Activated CD8-positive, alpha-beta memory T cell treated with anti-CD3 and anti-CD28 coated beads for 1 hour (primary cell): ENCODE measurements around the gene DHPS.

Experiments used
- DNase-seq, 2 donors: peaks; one replicate each; pipeline ENCODE4 v3.0.0-alpha.2; 2020; ENCODE audit warnings: low read depth in 1 of 2; ENCODE audit errors: extremely low read depth in 1 of 2

Gene DHPS

DNA sequence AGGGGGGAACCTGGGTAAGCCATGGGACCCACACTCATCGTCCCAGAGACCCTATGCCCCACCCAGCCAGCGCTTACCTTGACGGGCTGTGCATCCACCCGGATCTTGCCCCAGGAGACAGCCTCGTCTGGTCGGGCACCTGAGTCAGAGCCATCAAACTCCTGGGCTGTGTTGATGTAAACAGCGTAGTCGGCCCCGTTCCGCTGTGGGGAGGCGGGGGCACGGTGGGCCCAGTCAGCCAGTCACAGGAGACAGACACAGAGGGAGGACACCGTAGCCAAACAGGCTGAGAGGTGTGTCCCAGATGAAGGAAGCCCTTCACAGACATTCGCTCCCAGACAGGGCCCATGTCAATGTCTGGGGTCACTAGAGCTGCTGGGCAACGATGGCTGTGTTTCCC is 5.7 kb downstream of the DHPS start:
- DNase-seq = no peak

DNA sequence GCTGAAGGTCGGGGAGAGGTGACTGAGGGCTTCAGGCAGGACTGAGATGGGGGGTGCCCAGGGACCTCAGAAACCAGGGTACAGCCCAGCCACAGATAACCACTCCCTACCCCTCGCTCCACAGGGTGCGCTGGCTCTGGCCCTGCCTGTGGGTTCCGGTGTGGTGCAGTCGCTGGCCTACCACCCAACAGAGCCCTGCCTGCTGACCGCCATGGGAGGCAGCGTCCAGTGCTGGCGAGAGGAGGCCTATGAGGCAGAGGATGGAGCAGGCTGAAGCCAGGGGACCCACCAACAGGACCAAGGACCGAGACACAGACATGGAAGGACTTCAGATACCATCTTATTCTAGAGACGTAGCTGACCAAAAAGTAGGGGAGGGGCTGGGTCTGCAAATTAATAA is 6.3 kb downstream of the DHPS start:
- no peak for DNase-seq

DNA sequence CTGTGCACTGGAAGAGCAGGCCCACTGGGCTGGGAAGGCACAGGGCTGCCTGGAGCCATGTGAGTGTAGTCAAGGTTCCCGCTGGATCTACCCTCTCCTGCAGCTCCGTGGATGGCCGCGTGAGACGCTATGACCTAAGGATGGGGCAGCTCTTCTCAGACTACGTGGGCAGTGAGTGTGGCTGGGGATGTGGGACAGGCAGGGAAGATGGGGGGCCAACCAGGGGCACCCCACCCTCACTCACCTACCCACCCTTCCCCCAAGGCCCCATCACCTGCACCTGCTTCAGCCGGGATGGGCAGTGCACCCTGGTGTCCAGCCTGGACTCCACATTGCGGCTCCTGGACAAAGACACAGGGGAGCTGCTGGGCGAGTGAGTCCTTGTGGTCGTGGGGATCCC is 8.9 kb downstream of the DHPS start:
- DNase-seq = no peak

DNA sequence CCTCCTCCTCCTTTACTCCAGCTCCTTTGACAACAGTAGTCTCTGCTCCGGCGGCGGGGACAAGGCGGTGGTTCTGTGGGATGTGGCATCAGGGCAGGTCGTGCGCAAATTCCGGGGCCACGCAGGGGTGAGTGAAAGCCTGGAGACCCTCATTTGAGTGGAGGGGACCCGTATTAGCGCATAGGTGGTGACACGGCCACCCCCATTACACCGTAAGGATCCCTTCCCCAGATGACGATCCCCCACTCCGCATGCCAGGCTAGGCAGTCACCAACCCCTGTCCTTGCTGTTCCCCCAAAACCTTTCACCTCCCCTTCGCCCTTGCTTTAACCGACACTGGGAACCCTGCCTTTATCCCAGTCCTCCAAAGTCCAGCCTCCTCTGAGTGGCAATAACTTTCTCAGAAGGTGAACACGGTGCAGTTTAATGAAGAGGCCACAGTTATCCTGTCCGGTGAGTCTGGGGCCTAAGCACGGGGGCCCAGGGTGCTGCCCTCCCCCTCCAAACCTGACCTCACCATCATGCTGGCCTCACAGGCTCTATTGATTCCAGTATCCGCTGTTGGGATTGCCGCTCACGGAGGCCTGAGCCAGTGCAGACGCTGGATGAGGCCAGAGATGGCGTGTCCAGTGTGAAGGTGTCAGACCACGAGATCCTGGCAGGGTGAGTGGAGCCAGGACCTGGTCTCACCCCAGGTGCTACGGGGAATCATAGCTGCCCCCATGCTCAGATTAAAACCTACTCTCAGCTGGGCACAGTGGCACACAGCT is 11.3 kb downstream of the DHPS start:
- no peak for DNase-seq

DNA sequence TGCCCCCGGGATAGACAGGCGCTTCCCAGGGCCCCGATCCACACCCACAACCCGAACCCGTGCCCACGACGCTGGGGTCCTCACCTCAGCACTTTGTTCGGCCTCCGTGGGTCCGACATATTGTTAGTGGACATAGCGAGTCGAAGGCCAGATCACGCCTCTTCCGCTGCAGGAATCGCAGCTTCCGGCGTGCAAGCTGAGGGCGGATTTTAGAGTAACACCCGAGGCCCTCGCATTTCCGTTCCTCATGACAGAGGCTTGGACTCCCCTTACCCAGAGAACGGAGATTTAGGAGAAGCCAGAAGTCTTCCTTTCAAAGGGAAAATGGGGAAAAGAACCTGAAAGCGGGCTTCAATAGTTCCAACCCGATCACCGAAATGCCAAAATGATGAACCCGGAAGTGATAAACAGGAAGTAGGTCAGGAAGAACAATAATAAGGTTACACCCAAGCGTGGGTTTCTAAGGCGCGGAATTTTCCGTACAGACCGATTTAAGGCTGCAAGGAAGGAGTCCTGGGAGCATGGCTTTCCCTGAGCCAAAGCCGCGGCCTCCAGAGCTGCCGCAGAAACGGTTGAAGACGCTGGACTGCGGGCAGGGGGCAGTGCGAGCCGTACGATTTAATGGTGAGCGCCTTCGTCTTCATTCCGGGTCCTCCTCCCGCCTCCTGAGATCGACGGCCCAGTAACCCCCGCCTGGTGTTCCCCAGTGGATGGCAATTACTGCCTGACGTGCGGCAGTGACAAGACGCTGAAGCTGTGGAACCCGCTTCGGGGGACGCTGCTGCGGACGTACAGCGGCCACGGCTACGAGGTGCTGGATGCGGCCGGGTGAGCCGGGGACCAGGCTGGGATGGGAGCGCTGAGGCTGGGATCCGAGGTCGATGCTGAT is 12.2 kb downstream of the DHPS start:
- peak; percentile 44 to 60 for DNase-seq

DNA sequence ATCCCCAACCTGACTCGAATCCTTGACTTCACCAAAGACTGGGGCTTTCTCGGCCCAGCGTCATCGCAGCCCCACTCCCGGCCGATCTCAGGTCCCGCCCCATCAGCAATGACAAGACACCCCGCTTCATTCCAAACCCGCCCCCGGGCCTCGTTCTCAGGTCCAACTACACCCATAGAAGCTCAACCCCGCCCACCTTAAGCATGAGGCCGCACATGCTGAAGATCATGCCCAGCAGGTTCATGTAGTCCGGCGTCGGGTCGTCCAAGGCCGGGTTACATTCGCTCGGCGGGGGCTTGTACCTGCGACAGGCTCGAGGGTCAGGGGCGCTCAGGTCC is 12.8 kb downstream of the DHPS start:
- peak; percentile 40 to 44 for DNase-seq

DNA sequence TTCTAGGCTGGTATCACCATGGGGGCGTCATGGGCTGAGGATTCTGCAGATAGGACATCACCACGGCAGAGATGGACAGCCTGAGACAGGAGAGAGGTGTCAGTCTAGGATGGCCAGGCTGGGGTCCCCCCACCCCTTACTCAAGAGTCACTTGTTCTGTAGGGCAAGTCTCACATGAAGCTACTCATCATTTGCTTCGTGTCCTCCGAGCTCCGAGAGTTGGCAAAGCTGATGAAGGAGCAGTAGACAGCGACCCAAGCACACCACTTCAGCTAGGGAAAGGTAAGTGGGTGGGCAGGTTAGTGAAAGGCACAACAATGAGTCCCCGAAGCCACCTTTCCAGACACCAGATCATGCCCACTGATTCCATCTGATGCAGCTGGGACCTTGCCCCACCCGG is 13.3 kb downstream of the DHPS start:
- DNase-seq = no peak

DNA sequence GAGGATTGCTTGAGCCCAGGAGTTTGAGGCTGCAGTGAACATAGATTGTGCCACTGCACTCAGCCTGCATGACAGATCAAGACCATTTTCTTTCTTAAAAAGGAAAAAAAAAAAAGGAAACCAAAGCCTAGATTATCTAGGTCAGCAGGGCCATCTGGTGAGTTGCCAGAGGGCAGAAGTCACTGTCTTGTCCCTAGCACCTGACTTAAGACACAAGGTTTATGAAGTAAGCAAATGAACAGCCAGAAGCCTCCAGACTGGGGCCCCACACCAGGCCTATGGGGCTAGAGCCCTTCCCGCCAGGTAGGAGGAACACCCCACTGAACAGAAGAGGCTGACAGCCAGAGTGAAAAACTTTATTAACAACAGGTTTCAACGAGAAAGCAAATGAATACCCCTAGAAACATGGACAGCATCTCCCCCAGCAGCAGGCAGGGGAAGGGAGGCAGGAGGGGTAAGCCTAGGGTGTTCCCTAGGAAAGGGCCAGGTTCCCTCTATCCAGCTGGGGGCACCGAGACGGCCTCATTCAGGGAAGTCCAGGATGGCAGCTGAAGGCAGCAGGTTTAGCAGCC is 13.9 kb downstream of the DHPS start:
- no peak for DNase-seq

DNA sequence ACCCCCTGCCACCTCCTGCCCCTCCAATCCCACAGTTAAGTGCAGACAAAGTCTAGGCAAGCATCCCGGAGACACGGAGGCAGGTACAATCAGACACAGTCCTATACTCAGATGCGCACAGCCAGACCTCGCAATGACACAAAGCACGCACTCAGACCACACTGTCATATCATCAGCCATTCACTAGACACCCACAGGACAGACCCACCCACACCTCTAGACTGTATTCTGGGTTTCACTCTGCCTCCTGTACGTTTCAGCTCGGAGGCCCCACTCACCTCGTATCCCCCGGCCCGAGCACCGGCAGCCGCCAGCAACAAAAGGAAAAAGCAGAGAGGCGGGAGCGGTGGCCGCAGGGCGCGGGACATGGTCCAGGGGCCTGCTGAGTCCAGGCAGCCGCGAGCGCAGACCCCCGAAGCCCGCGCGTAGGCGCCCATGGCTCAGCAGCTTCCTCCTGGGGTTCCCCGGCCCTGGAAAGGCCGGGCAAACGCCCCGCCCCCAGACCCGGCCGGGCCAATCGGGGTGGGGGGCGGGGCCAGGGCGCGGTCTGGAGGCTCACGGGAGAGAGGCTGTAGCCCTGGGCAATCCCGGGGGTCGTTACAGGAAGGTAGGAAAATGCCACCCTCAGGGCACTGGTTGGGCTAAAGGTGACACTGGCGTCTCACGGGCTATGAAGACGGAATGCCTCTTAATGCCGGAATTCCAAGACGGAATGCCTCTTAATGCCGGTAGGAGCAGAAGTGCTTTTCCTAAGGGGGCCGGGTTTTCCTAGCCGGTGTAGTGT is 15.2 kb downstream of the DHPS start, which contains the start of the genes MAN2B1 and WDR83:
Gene MAN2B1 (minus strand): TSS at position 478 of the 784 bp plus-strand sequence. CDS start 41 bp downstream, at position 437.
Gene WDR83 (plus strand): TSS at position 543 of the 784 bp plus-strand sequence. CDS start 2,984 bp downstream, outside the sequence.
- DNase-seq = peak in 1 of 2 donors; percentile 69

DNA sequence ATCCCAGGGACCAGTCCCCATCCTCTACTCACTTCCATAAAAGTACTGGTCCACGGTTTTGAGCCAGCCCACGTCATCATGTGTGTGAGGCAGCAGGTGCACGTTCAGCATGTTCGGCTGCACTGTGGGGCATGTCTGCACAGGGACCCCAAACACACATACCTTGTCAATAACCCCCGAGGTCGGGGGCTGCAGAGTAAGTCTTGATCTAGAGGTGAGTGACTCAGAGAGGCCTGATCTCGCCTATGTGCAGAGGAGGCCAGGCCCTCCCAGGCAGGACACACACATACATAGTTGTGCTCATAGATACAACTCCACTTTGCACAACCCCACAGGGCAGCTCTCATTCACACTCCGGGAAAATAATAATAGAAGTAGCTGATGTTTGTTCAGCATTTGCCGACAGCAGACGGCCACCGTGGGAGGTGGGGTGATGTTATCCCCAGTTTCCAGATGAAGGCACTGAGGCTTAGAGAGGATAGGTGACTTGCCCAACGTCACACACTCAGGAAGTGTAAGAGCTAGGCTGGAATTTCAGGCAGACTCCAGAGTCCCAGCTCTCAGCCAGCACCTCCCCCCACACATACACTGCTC is 15.9 kb downstream of the DHPS start:
- DNase-seq = no peak

DNA sequence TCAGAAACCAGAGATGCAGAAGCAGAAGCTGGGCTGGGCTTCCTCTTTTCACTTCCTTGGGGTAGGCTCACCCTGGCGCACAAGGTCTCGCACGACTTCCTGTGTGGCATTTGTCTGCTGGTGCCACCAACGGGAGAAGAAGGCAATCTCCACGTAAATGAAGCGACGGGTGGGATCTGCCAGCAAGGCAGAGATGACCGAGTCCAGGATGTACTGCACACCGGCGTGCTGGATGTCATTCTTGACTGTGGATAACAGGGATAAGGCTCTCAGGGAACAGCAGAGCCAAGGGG is 16.5 kb downstream of the DHPS start:
- DNase-seq = no peak

DNA sequence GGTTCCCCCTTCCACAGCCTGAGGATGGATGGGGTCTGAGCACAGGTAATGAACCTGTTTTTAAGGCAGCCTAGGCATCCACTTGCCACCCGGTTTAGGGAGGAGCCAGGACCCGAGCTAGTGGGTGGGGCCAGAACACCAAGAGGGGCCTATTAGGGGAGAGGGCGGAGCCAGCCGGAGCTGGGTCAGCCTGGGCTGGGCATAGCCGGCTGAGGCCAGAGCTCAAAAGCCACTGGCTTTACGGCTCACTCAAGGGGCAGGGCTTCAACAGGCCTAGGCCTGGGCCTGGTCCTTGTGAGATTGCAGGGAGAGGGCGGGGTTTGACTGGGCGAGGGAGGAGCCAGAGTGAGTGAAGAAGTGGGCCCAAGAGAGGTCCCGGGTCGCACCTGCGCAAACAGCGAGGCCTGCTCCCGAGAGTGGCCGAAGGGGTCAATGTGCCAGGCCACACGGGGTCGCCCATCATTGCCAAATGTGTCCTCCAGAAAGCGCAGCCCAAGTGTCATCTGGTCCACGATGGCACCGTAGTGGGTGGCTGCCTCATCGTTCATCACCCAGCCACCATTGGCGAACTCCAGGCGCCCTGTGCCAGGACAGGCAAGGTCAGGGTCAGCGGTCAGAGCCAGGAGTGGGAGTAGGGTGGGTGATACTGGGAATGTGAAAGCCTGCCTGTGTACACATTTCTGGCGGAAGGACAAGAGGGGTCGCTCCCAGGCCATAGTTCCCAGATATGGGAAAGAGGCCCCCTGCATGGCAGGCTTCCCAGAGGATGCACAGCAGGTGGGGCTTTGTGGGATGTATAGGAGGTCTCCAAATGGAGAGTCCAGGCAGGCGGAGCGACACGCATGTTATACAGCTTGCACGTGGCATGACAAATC is 17.0 kb downstream of the DHPS start:
- no peak for DNase-seq

DNA sequence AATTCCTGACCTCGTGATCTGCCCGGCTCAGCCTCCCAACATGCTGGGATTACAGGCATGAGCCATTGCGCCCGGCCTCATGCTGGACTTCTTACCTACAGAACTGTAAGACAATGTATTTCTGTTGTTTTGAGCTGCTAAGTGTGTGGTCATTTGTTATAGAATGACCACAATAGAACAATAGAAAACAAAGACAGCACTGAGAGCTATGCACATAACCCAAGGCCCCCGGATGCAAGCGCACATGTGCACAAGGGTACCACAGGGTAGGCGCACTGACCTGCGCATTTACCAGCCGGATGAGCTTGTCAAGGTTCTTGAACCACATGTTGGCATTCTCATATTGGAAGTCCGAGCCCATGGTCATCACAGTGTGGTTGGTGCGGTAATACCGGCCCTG is 20.7 kb downstream of the DHPS start:
- no peak for DNase-seq

DNA sequence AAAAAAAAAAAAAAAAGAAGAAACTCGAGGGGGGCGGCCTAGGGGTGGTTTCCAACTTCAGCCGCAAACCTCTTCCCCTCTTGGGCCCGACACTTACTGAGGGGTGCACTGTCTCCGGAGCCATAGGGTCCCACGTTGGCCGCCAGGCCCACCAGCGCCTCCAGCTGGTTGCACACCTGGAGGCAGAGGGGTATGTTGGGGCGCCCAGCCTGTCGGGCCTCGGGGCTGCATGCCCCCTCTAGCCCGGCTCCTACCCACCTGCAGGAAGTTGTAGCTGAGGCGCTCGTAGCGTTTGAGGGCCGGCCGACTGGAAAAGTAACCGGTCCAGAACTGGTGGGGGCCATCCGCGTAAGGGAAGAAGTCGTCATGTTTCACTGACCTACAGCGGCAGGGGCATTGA is 23.7 kb downstream of the DHPS start:
- DNase-seq = no peak

DNA sequence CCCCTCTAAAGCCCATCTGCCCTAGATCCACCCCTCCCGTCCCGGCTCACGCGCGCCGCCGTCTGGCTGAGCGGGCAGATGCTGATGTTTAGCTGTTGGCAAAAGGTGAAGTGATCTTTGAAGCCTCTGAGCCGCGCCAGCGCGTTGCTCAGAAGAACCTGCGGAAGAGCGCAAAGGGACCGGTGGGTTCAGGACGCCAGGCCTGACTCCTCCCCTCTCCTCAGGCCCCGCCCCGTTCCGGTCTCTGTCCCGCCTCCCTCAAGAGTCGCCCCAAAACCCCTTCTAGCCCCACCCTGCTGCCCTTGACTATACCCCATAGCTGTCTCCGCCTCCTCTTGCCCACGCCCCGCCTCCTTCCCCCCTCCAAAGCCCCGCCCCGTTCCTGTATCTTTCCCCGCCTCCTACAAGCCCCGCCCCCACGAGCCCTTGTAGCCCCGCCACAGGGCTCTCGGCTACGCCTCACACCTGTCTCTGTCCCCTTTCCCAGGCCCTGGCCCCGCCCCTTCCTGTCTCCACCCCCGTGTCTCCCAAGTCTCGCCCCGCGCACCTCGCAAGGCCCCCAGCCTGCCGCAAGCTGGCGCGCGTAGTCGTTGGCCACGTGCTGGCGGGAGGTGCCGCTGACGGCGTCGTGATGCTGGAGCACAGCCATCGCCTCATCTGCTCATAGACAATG is 24.6 kb downstream of the DHPS start:
- DNase-seq = no peak

DNA sequence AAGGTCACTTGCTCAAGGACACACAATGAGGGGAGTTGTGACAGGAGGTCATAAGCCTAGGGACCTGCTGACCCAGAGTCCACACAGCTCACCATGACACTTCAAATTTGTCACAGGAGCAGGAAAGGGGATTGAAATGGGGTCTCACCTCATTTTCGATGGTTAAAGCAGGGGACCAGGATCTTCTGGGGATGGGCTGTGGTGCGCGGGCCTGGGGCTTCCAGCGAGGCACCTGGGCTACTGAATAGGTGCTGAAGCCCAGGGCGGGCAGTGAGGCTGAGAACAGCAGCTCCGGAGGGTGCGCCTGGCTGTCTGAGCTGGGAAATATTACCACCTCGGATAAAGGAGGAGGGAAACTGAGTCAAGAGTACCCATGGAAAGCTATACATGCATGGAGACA is 26.1 kb downstream of the DHPS start:
- DNase-seq = no peak

DNA sequence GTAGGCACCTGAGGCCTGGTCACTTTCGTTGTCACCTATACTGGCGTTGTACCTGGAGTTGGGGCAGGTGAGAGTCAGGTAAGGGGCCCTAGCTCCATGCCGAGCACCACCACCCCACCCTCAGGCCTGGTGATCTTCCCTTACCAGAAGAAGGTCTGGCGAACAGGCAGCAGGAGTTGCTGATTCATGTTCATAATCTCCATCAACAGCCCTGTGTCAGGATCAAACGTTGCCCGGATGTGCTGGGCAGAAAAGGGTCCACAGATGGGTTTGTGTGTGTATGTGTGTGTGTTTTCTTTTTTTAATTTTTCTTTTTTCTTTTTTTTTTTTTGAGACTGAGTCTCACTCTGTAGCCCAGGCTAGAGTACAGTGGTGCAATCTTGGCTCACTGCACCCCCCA is 29.5 kb downstream of the DHPS start:
- DNase-seq = no peak

DNA sequence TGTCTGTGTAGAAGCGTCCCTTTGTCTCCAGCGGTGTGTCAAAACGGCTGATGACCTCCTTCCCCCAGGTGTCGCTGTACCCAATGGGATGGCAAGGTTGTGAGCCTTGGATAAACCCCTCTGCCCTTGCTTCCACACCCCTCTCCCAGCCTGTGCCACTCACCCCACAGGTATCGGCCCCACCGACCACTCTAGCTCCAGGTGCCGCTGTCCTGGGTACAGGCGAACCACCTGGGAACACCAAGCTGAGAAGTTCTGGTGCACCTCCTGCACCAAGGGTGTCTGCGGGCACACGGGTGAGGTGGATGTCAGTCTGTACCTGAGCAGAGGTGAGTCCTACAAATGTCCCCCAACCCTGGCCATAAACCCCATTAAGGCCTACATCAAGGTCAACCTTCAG is 31.7 kb downstream of the DHPS start:
- DNase-seq = no peak

DNA sequence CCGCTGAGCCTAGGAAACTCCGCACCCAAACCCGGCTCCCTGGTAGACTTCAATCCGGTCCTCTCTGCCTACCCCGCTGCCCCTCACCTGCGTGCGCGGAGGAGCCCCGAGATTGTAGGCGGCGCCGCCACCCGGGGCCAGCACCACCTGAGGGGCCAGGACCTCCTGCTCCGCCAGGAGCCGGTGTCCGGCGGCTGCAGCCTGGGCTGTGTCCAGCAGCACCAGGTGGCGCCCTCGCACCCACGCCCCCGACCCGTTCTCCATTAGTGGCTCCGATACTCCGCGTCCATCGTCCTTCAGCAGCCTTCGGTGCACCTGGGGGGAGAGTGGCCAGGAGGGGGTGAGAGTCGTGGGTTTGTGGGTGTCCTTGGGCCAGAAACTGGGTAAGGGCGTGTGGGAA is 33.6 kb downstream of the DHPS start:
- no peak for DNase-seq
